Endothelial cell of hepatic sinusoid (primary cell): Measurements from ENCODE around the gene TENT4A.

Experiments
- in situ Hi-C: cut with HindIII; loops from 2 replicates; pipeline ENCODE4 v1.10.0; 2017; ENCODE audit warnings: low sequenced_read_pairs

TENT4A gene

DNA sequence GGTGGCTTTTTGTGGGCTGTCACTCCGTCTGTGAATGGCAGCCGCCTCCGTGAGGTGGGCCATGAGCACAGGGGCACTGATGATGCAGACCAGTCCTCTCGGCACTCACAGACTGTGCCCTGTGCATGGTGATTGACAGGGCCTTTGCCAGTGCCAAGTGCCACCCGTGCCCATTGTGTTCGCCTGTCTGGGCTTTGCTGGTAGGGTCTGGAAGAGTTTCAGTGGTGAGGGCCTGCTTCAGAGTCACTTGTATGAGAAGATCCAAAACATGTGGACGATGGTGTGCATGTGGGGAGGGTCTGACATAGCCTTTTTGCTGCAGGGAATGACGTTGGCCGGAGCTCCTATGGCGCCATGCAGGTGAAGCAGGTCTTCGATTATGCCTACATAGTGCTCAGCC, 34.9 kb downstream of the TENT4A start:
- in situ Hi-C loops, result loop anchor here (5.0 kb wide), 1 partner anchor 121 kb away; no protein-coding TSS in a partner anchor

DNA sequence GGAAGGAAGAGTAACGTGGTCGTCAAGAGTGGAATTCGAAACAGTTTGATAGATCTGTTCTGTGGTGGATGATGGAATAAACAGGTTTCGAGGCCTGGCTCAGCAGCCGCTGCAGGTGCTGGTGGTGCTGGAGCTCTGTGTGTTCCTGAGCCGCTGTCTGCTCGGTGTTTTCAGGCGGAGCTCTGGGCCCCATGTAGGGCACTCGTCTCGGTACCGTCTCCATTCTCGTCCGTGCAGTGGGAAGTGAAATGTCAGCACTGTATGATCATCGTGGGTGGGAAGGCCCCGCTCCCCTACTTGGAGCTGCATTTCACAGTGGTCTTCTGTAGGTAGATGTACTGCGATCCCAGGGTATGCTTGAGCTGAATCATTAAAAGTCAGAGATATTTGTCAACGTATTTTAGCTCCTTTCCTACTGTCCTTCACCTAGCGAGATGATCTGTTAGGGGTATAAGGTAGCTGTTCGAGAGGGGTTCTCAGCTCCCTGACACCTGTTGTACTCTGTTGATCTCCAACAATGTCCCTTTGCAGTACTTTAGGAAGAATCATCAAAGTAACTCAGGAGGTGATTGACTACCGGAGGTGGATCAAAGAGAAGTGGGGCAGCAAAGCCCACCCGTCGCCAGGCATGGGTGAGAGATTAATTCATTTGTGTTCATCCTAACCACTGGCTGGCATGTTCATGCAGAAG, 35.9 kb downstream of the TENT4A start:
- in situ Hi-C loops, result loop anchor here (5.0 kb wide), 1 partner anchor 122 kb away; no protein-coding TSS in a partner anchor

DNA sequence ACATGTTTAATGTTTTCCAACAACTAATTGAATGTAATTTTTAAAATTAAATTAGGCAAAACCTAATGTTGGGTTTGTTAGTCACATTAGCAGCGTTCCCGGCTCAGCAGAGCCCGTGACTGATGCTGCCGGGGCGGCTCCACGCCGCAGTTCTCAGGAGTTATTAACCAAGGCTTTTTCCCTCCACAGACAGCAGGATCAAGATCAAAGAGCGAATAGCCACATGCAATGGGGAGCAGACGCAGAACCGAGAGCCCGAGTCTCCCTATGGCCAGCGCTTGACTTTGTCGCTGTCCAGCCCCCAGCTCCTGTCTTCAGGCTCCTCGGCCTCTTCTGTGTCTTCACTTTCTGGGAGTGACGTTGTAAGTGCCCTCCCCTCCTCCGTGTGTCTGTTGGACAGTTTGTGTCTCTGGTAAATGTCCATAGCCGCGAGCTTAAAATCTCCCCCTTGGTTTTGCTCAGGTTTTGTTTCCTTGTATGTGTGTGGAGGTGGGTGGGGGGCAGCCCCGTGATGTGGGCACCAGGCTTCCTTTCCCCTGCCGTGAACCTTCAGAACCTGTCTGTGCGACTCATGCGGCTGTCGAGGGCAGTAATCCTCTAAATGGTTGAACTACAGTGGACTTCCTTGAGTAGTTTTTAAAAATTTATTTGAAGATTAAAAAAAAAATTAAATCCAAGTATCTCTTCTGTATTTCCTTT, 37.1 kb downstream of the TENT4A start:
- in situ Hi-C loops, result no loop called here

DNA sequence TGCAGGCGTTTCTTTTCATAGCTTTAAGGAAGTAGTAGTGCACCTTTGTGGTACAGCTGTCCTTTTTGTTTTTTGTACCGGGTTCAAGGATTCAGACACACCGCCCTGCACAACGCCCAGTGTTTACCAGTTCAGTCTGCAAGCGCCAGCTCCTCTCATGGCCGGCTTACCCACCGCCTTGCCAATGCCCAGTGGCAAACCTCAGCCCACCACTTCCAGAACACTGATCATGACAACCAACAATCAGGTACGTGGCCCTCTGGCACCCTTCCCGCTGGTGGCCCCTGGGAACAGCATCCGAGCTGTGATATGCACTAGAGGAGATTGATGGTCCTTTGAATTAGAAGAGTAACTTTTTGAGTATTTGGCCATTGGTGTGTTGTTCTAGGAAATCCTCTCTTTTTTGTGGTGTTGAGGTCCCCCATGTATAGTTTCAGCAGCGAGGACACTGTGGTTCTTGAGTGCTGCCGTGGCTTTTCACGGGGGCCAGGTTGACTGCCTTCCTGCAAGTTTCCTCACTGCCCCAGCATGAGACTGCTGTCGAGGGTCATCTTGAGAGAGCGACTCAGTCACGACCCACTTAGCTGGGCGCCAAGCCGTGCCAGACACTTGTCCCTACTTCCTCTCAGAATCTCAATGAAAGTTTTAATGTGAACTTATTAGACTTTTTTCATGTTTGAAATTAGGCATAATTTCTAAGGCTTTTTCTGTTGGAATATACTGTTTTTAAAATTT, 37.9 kb downstream of the TENT4A start:
- in situ Hi-C loops, result no loop called here

GRCh38 chr5:6752236-6752635, 39.0 kb downstream of the TENT4A start:
- in situ Hi-C loops, result no loop called here

DNA sequence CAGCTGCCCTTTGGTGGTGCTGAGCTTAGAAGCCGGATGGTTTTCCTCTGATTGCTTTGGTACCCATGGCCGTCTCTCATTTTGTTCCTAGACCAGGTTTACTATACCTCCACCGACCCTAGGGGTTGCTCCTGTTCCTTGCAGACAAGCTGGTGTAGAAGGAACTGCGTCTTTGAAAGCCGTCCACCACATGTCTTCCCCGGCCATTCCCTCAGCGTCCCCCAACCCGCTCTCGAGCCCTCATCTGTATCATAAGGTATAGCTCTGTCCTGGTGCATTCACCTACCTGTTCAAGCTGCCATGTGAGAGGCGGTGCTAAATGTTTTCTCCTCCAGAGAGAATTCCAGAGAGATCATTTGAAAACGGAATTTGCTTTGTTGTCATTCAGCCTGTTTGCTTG, 39.5 kb downstream of the TENT4A start:
- in situ Hi-C loops, result no loop called here

GRCh38 chr5:6753851-6754250, 40.6 kb downstream of the TENT4A start:
- in situ Hi-C loops, result no loop called here

- in situ Hi-C loops, result no loop called here
Measured at GRCh38 chr5:6754766-6755165, 41.5 kb downstream of the TENT4A start.

GRCh38 chr5:6755519-6755918, 42.3 kb downstream of the TENT4A start:
- in situ Hi-C loops, result no loop called here

DNA sequence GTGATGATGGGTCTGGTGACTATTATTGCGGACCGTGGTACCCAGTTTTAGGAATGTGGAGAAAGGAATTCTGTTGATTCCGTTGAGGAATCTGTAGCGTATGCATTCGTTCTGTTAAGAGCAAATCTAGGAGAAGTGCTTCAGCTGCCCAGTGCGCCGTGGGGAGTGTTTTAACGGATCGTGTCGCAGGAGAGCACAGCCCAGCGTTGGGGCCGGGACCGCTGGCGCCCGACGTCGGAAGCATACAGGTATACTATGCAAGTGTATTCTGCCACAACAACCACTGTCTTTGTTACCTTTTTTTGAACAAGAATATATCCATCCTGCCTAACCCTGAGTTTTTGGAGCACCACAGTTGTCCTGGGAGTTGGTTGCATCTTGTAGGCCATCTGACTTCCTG, 42.7 kb downstream of the TENT4A start:
- in situ Hi-C loops, result no loop called here

GRCh38 chr5:6757414-6757969, 44.3 kb downstream of the TENT4A start:
- in situ Hi-C loops, result no loop called here

DNA sequence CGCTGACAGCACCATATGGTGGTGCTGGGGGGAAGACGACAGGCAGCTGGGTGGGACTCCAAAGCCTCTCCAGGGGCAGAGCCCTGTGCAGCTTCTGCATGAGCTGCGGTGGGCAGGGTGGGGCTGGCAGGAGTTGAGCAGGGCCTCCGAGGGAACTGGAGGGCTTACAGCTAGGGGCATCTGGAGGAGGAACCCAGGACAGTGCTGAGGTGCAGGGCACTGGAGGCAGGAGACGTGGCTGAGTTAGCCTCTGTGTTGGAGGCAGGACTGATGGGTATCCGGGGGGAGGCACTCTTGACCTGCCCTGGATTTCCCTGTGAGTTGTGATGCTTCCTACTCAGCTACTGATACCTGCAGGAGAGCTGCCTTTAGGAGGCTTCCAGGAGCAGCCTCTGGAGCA, 45.0 kb downstream of the TENT4A start:
- in situ Hi-C loops, result no loop called here

- in situ Hi-C loops, result no loop called here
Measured at GRCh38 chr5:6758706-6759105, 45.5 kb downstream of the TENT4A start.

GRCh38 chr5:6759401-6759800, 46.2 kb downstream of the TENT4A start:
- in situ Hi-C loops, result no loop called here

- in situ Hi-C loops, result no loop called here
Measured at GRCh38 chr5:6759983-6760382, 46.8 kb downstream of the TENT4A start.

- in situ Hi-C loops, result no loop called here
Measured at GRCh38 chr5:6760686-6761085, 47.5 kb downstream of the TENT4A start.

DNA sequence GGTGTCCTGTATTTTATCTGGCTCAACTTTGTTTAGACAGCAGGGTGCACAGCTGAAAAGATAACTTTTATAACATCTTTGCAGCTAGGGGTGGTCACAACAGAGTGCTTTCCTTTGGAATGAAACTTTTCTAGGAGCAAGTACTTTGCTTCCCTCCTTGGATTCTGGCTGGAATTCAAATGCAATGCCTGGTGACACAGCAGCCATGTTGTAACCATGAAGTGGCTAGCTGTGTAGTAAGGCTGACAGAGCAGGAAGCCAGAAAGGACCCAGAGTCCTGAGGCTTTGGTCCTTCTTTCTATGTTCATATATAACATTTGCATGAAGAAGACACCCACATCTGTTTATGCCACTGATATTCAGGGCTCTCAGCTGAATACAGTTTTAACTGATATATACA, 48.1 kb downstream of the TENT4A start:
- in situ Hi-C loops, result no loop called here

GRCh38 chr5:6762116-6762515, 48.9 kb downstream of the TENT4A start:
- in situ Hi-C loops, result no loop called here

GRCh38 chr5:6762697-6763096, 49.5 kb downstream of the TENT4A start:
- in situ Hi-C loops, result no loop called here

GRCh38 chr5:6763191-6763590, 50.0 kb downstream of the TENT4A start:
- in situ Hi-C loops, result no loop called here
